ENCODE measurements around the gene MLXIP.
"Not testable (repeated sequence)": the region's sequence is repeated elsewhere in the genome, so short reads cannot be mapped to it uniquely, and the experiment has no call there.

MLXIP gene

DNA sequence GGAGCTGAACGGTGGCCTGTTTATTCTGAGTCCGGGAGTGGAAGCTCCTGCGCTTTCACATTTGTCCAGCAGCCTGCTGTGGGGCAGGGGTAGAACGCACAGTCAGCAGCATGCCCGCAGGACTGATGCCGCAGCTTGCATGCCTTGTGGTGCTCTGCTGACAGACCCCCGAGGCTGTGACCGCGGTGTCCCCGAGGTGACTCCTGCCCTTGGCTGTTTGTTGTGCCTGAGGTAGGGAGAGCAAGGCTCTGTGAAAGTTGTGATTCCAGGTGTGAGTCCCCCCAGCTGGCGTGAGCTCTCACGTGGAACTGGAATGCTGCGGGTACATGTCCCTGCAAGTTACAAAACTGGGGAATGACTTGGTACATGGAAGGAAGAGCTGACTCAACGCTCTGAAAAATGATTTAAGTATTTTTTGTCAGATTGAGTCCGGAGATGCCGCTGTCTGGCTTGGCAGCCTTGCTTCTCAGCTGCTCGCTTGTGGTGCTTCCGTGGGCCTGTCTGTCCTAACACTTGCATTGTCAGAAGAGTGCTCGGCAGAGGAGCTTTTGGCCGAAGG is 18.1 kb downstream of the MLXIP start:
- no peak for DNase-seq

DNA sequence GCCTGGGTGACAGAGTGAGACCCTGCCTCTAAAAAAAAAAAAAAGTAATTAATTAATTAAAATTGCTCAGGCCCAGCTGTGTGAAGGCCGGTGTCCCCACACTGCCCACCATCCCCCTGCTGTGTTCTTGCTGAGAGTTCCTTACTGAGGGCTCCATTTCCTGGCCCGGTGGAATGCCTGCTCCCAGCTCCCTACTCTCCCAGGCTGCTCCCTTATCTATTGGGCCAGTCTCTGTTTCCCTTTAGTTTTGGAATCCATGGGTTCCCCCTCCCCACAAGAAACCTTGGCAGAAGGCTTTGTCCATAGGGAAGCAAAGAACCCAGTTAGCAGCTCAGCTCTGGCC is 19.0 kb downstream of the MLXIP start:
- no peak for DNase-seq

DNA sequence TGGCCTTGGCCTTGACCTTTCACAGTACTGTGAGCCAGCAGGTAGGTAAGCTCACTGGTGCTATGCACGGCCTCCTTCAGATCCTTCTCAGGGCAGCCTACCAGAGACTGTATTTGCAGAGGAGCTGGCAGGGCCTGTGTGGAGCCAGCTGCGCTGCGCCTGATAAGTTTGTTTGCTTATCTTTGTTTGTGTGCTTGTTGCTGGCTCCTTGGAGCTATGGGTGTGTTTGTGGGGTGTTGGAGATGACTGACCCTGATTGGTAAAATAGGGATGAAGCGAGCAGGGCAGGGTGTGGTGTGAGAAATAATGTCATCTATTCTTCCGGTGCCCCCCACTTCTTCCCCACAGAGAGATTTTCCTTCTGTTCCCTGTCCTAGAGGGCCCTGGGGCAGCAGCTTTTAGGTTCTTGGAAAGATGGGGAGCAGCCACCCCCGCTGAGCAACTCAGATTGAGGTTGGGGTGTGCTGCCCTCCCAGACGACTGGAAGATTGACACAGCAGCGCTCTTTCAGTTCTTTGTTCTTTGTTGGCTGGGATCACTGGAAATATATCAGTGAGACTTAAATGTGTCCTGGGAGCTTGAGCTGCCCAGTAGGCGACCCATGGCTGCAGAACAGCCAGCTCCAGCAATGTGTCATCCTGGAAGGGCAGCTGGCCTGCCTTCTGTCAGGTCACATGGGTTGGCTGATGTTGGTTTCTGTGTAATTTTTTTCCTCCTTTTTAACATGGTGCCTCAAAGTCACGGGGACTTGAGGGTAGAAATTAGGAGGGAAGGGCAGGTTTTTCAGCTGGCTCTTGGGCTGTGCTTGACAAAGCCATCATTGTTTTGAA is 19.6 kb downstream of the MLXIP start:
- DNase-seq, result no peak

DNA sequence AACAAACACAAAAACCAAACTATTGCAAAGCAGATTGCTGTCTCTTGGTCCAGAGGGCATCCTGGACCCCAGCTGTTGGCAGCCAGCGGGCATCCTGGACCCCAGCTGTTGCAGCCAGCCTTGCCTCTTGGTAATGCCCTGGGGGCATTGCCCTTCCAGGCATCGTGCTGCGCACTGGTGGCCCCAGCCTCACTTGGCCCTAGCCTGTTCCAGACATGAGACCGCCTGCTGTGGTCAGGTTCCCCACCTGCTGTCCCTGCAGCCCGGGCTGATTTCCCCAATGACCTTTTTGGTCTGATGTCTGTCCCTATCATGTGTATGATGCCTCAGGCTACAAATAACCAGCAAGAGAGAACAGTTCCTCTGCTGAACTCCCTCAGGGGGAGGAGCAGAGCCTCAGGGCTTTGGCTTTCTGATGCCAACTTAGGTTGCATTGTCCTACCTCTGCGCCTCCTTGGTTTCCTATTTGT is 20.8 kb downstream of the MLXIP start:
- DNase-seq, result no peak

DNA sequence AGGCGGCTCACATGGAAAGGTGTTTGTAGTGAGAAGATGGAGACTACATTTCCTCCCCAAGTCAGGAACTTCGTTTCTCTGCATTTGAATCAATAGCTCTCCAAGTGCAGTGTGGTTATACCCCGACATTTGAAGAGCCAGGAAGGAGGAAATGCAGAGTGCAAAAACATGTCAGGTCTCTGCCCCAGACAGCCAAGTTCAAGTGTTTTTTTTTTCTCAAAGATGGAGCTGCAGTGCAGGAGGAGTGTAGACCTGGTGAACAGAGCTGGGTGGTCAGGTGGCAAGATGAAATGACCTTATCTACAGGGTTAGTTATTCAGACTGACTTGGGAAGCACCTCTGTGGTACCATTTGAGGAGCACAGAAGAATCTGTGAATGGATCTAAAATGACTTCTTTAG is 21.3 kb downstream of the MLXIP start:
- DNase-seq, result no peak

DNA sequence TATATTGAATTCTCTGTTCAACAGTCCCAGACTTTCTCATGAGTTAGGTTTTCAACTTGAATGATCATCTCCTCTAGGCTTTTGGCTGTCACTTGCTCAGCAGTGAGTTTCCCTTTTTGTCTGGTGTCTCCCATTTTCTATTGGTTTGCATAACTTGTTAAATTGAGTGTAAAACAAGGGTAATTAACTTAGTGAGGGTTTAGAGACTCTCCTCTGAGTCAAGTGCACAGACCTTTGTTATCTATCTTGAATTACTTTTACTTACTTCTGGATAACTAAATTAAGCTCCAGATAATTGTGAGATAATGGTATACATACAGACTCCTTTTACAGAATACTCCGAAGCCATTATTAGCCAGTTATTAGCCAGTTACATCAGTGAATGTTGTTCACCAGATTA is 22.0 kb downstream of the MLXIP start:
- no peak for DNase-seq

DNA sequence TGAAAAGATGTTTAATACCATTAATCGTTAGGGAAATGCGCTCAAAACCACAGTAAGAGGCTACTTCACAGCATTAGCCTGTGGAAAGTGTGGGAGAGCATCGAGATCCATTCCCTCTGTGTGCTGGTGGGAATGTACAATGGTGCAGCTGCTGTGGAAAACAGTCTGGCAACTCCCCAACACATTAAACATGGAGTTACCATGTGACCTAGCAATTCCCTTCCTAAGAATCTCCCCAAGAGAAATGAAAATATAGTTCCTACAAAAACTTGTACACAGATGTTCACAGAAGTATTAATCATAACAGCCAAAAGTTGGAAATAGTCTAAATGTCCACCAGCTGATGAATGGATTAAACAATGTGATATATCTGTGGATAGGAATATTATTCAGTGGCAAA is 23.8 kb downstream of the MLXIP start:
- no peak for DNase-seq

DNA sequence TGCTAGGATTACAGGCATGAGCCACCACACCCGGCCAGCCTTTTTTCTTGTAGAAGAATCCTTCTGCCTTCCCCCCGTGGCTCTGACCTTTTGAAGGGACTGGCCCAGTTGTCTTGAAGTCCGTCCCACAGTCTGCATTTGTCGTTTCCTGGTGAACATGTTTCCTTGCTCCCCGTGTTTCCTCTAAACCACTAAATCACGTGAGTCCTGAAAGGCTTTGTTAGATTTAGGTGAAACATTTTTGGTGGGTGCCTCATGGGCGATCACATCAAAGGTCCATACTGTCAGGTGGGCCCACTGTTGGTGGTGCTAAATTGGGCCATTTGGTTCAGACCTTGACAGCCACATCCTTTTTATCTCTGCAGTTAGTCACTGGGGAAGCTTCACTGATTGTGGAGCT is 26.3 kb downstream of the MLXIP start:
- DNase-seq, result no peak

DNA sequence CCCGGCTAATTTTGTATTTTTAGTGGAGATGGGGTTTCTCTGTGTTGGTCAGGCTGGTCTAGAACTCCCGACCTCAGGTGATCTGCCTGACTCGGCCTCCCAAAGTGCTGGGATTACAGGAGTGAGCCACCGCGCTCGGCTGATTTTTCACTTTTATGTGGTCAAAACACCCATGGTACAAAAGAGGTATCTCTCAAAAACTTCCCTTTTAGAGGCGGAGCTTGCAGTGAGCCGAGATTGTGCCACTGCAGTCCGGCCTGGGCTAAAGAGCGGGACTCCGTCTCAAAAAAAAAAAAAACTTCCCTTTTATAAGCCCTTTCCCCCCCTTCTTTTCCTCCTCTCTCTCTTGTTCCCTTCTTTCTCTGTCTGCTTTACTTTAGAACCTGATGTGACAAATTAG is 26.9 kb downstream of the MLXIP start:
- not testable (repeated sequence) for DNase-seq

DNA sequence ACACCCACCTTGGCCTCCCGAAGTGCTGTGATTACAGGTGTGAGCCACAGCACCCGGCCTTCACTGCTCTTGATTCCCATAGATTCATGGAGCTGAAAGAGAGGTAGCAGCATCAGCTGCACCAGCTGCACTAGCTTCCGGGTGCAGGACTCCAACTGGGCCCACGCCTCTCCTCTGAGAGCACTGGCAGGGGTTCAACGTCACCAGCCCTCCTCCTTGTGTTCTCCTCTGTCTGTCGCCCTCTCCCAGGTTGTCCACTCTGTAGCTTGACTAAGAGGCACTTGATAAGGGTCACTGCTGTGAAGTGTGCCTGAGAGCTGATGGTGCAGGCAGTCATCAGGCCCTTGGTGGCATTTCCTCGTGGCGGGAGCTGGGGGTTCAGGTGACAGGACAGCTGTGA is 28.3 kb downstream of the MLXIP start:
- no peak for DNase-seq

DNA sequence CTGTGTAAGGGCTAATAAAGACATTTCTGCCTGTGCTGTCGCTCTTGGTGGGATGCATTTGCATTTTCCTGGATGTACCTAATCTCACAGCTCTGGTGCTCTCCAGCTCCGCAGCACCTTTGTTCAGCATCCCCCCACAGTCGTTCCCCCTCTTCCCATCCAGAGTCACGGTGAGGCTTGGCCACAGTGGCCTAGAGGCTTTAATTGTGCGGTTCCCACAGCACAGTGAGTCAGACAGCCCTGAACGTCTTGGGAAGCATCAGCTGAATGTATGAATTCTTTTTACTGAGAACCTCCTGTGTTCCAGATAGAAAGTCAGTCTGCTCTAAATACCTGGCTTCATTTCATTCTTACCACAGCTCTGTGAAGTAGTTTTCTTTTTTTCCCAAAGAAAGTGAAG is 28.7 kb downstream of the MLXIP start:
- DNase-seq, result no peak

DNA sequence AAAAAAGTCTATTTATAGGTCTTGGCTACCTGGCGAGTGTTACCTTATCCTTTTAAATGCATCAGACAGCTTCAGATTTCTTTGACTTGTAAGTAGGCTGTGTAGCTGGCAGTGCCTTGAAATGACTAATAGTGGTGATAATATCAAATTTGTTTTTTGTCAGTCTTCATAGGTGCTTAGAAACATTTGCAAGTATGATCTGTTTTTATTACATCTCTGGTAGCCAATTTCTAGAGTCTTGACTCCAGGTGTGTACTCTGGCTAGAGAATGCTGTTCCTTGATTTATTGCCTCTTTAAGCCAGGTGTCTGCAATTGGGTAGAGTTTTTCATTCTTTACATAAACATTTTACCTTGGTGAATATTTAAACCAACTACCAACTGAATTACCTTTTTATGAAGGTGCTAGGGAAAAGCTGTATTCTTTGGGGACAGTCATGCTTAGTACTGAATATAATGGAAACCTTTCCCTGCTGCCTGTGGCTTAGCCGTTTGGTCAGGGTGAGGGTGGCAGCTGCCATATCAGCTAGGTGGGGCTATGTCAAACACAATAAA is 32.6 kb downstream of the MLXIP start:
- no peak for DNase-seq

DNA sequence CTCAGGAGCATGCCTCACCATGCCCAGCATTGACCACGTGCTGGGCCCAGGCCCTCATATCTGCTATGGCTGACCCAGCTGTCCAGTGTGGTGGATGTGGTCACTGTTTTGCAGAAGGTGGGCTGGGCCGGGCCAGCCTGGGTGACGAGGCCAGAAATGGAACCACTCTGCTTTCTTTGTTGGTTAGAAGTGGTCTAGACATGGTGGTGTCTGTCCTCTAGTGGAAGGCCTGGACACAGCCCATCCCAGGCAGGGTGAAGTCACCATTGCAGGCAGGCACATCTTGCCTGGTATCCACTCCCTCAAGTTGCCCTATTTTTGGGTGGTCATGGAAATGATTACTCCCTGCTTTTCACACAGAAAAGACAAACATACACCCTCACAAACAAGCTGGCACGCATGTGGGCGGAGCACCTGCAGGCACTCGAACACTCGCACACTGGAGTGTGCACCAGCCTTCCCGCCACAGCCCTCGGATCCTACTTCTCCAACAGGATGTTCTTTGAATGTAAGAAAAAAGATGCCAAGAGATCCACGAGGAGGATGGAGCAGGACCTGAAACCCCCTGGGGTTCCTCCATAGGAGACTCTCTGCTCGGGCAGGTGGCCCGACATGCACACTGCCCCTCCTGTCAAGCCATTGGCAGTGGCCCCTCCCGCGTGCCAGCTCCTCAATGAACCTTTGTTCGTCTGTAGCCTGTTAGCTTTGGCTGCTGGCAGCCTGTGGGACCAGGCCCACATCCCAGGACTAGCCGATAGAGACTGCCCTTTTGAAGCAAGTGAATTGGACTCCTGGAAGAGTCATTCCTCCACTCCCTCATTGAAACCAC is 38.4 kb downstream of the MLXIP start:
- DNase-seq, result no peak

DNA sequence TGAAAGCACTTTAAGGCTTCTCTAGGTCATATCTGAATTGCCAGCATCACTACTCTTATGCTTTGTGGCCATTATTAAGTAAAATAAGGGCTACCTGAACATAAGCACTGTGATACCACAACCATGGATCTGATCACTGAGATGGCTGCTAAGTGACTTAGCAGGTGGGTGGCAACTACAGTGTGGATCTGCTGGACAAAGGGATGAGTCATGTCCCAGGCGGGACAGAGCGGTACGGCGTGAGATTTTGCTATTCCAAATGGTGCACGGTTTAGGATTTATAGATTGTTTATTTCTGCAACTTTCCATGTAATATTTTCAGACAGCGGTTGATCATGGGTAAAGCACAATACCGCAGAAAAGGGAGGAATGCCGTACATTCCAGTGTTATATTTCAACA is 39.4 kb downstream of the MLXIP start:
- DNase-seq, result no peak

DNA sequence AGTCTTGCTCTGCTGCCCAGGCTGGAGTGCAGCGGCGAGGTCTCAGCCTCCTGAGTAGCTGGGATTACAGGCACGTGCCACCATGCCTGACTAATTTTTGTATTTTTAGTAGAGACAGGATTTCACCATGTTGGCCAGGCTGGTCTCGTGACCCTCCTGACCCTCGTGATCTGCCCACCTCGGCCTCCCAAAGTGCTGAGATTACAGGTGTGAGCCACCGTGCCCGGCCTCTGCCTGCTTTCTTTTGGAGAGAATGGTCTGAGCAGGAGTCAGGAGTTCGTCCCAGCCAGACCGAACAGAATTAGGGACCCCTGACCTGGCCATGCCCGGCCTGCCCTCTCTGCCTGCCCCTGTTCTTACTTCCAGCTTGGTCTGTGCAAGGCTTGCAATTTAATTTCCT is 42.8 kb downstream of the MLXIP start:
- DNase-seq, result not testable (repeated sequence)

DNA sequence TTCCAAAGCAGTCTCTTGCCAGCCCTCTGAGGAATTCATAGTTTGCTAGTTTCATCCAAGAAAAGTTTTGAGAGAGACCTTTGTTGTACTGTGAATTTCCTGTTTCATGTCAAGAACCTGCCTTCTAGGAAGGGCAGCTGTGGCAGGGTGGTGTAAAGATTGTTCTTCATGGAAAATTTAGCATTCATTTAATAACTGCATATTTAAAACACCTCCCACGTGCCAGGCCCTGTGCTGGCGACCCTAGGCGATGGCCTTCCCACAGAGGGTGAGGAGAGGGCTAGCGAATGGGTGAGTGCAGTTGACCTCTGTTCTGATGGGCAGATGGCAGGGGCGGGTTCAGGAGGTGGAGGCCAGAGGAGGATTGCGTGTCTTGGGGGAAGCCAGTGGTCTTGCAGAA is 43.2 kb downstream of the MLXIP start:
- DNase-seq, result no peak

DNA sequence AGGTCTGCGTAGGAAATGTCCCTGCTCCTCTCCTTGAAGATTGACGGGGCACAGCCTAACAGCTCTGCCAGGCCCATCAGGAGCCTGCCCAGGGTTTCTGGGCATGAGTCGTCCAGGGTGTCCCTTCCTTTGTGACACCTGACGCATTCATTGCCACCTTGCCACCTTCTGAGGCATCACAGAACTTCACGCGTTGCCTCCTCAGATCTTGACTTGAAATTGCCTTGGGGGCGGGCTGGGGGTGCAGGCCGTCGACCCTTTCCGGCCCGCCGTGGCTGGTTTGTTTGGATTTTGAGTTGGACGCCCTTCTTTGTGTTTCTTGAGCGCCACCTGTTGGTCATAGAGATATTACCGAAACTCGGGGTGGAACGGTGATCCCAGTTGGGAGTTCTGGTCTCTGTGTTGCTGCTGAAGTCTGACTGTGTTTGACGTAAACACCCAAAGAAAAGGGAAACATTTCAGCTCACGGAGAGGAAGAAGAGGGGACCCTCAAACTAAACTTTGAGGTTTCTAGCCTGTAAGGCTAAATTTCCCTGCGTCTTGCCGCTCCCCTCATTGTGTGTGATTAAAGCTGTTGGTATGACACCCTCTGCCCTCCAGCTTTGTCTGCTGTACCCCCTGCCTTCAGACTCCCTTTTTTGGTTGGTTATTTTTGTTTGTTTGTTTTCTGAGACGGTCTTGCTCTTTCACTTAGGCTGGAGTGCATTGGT is 44.6 kb downstream of the MLXIP start:
- DNase-seq, result peak; percentile 60

DNA sequence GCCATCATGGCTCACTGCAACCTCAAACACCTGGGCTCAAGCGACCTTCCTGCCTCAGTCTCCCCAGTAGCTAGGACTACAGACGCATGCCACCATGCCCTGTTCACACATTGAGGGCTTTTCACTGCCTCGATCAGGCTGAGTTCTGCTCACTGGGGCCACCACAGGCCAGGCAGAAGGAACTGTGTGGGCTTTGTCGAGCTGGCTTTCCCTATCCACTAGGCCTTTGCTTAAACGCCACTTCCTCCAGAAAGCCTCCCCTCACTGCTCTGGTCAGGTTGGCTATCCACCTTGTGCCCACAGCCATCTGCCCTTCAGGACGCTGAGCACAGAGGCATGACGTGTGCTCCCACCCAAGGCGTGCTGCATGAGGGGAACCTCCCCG is 45.2 kb downstream of the MLXIP start:
- no peak for DNase-seq

DNA sequence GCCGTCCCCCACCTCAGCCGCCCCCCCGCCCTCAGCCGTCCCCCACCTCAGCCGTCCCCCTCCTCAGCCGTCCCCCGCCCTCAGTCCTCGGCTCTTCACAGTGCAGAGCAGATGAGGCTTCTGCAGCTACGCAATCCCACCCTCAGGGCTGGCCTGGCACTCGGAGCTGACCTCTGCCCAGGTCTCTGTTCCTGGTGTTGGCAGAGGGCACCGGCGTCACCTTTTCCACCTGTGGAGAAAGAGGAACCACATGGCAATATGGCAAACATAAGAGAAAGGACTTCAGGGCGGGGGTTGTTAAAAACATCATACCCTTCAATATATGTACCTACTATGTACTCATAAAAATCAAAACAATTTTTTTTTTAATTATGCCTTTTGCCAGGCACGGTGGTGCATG is 45.8 kb downstream of the MLXIP start:
- no peak for DNase-seq

DNA sequence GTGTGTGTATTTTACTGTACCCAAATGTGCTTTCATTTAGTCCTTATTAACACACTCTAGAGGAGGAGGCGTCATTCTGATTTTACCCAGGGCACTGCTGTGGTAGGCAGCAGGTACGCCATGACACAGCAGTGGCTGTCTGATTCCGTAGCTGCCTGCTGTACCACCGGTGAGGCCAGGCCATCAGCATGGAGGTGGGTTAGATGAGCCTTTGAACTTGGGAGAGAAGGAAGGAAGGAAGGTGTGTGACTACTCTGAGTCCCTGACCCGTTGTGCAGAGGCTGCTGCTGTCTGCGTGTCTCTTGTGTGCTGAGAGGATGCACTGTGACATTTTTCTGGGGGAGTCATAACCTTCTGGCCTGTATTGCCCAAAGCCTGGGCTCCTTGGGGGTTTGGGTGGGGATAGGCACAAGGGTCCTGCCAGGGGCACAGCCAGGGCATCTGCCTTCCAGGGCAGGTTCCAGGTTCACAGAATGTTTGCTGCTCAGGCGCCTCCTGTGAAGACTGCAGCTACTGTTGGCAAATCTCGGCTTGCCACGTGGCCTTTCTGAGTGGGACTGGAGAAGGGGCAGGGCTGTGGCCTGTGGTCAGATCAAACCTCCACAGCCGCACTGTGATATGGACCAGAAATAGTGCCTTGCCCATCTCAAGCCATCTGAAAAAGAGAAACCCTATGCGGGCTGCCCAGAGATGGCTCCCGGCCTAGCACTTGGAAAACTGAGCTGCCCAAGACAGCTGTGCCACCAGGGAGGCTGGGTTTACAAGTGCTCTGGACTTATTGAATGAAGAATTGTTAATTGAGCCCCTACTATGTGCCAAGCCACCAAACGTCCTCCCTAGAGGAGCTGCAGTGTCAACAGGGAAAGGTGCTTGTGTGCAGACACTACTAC is 47.1 kb downstream of the MLXIP start:
- DNase-seq, result no peak

DNA sequence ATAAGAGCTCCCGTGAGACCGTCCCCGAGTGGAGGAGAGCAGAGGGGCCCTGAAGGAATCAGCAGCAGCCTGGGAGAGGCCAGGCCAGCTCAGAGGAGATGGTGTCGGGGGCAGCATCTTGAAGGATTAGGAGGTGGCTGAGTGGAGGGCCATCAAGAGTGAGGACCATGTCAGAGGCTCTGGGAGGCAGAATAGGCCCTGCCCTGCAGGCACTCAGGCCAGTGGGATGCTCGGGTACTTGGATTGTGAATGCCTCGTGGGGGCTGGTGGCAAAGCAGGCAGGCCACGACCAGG is 47.7 kb downstream of the MLXIP start:
- no peak for DNase-seq
